SJSA1 (cell line): Measurements from ENCODE around the gene SS18L1. TPM values are rescaled to one million over a fixed set of nuclear protein-coding genes. Genes with fewer than 3 reads are reported as not detected.

Source experiments
- DNase-seq, 2 experiments: peaks; one replicate each; pipeline ENCODE4 v3.0.0-alpha.2; 2015 to 2020; ENCODE audit warnings: low spot score in 2 of 2, low read depth in 1 of 2
- H3K27ac ChIP-seq: fragments of 250-450 bp; sonication (Bioruptor Pico); 2 replicates; pipeline ENCODE4 v1.5.1; 2020; ENCODE audit warnings: mild to moderate bottlenecking, moderate library complexity
- H3K27me3 ChIP-seq: fragments of 250-450 bp; sonication (Bioruptor Pico); replicated peaks from 2 replicates; pipeline ENCODE4 v1.5.1; 2020; ENCODE audit warnings: mild to moderate bottlenecking, moderate library complexity
- H3K36me3 ChIP-seq: fragments of 250-450 bp; sonication (Bioruptor Pico); 2 replicates; pipeline ENCODE4 v1.5.1; 2020; ENCODE audit warnings: mild to moderate bottlenecking
- H3K4me1 ChIP-seq: fragments of 250-450 bp; sonication (Bioruptor Pico); replicated peaks from 2 replicates; pipeline ENCODE4 v1.6.1; 2021; ENCODE audit warnings: mild to moderate bottlenecking
- H3K4me3 ChIP-seq: fragments of 250-450 bp; sonication (Bioruptor Pico); 2 replicates; pipeline ENCODE4 v1.5.1; 2020; ENCODE audit warnings: mild to moderate bottlenecking
- H3K9me3 ChIP-seq: fragments of 250-450 bp; sonication (Bioruptor Pico); replicated peaks from 2 replicates; pipeline ENCODE4 v1.5.1; 2020; ENCODE audit warnings: mild to moderate bottlenecking
- total RNA-seq: library from RNA; depleted of rRNA; stranded (reverse); fragments of >200 nt; shearing (Covaris generic); gene quantifications from 2 replicates; pipeline ENCODE4 v1.2.3, GENCODE V29; 2014

The SS18L1 gene
- total RNA-seq, 1 experiment from 2014 or later, result 14.2 TPM

DNA sequence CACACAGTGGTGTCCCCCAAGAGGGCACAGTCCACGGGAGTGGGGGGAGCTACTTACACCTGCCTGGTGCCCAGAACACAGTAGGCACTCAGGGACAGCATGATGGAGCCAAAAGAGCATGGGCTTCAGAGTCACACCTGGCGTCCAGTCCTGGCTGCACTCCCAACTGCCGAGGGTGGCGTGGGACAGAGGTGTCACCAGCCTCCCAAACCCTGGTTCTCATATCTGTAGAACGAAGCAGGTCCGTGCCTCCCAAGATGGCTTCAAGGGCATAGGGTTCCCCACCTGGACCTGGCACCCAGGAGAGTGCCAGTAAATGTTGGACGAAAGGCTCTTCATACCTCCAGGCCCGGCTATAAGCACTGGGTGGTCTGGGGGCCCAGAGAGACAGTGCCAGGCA is 67.6 kb downstream of the SS18L1 start:
- Histone ChIP-seq H3K36me3 (no peaks in the 10 kb centered on the region; the same call in 1 of the 2 replicates), H3K4me1 (no peaks in the 10 kb centered on the region), H3K27ac (no peak overlapping the region), H3K4me3 (no peak overlapping the region), H3K9me3 (no peaks in the 10 kb centered on the region), H3K27me3 (peaks cover 53% of the 10 kb centered on the region)
- DNase-seq, result no peak

DNA sequence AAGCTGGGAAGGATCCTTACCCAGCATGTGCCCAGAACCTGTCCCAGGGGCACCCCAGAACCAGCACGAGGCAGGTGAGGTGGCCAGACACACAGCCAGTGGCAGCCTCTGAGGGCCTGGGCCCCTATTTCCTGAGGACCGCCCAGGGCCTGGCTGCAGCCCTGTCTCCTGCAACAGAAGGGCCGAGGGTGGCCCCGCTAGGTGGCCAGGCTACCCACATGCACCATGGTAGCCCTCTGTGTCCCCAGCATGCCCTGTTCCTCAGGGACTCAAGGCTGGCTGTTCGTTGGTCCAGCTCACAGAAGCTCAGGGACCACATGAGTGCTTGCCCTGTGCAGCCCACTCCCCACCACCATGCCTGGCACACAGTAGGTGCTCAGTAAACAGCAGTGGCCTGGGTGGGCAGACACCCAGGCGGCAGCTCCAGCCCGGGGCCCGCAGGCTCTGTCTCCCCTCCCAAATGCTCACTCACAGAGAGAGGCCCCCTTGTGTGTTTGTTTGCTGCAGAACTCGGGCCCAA is 68.3 kb downstream of the SS18L1 start:
- H3K4me3 ChIP-seq, result no peak overlapping the region
- H3K4me1 ChIP-seq, result no peaks in the 10 kb centered on the region
- H3K36me3 ChIP-seq, result no peaks in the 10 kb centered on the region
- H3K9me3 ChIP-seq, result no peaks in the 10 kb centered on the region
- no peak overlapping the region for H3K27ac ChIP-seq
- no peak for DNase-seq
- peaks cover 59% of the 10 kb centered on the region for H3K27me3 ChIP-seq

DNA sequence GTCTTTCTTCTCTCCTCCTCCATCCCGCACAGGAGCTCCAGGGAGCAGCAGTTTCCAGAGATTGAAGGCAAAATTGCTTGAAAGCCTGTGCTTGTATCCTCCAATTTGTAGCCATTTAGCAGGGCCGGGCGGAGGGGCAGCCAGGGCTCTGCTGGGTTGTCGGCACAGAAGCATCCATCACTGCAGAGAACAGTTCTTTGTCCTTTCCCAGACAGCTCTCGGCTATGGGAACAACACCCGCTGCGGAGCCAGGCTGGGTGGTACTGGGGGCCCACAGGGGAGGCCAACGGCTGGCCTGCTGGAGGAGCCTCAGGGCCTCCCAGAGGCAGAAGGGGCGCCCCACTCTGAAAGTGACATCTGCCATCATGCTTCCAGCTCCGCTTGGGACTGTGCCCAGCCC is 68.7 kb downstream of the SS18L1 start:
- no peaks in the 10 kb centered on the region for H3K9me3 ChIP-seq
- H3K27ac ChIP-seq, result no peak overlapping the region
- H3K27me3 ChIP-seq, result peaks cover 64% of the 10 kb centered on the region
- no peaks in the 10 kb centered on the region for H3K36me3 ChIP-seq
- no peaks in the 10 kb centered on the region for H3K4me1 ChIP-seq
- no peak for DNase-seq
- H3K4me3 ChIP-seq, result no peak overlapping the region

GRCh38 chr20:62214067-62214466 is 70.5 kb downstream of the SS18L1 start:
- DNase-seq, result no peak
- H3K9me3 ChIP-seq, result no peaks in the 10 kb centered on the region
- H3K4me3 ChIP-seq, result no peak overlapping the region
- H3K4me1 ChIP-seq, result no peaks in the 10 kb centered on the region
- H3K36me3 ChIP-seq, result no peaks in the 10 kb centered on the region
- peaks cover 81% of the 10 kb centered on the region for H3K27me3 ChIP-seq
- H3K27ac ChIP-seq, result no peak overlapping the region

- Histone ChIP-seq H3K4me1 (0 out of 2 replicates have a peak, but pooled peaks cover 5% of the 10 kb centered on the region), H3K36me3 (no peaks in the 10 kb centered on the region), H3K9me3 (no peaks in the 10 kb centered on the region), H3K4me3 (no peak overlapping the region), H3K27ac (no peak overlapping the region), H3K27me3 (peaks cover 77% of the 10 kb centered on the region)
- no peak for DNase-seq
Measured at GRCh38 chr20:62215020-62215990, 71.7 kb downstream of the SS18L1 start.

GRCh38 chr20:62215991-62216635 is 72.5 kb downstream of the SS18L1 start:
- Histone ChIP-seq H3K4me3 (no peak overlapping the region), H3K27ac (no peak overlapping the region), H3K9me3 (no peaks in the 10 kb centered on the region), H3K36me3 (no peaks in the 10 kb centered on the region), H3K4me1 (0 out of 2 replicates have a peak, but pooled peaks cover 5% of the 10 kb centered on the region), H3K27me3 (peaks cover 78% of the 10 kb centered on the region)
- no peak for DNase-seq

GRCh38 chr20:62216636-62217566 is 73.3 kb downstream of the SS18L1 start:
- no peak overlapping the region for H3K4me3 ChIP-seq
- H3K27me3 ChIP-seq, result peaks cover 78% of the 10 kb centered on the region
- H3K36me3 ChIP-seq, result no peaks in the 10 kb centered on the region
- no peak for DNase-seq
- H3K4me1 ChIP-seq, result 0 out of 2 replicates have a peak, but pooled peaks cover 5% of the 10 kb centered on the region
- H3K27ac ChIP-seq, result no peak overlapping the region
- H3K9me3 ChIP-seq, result no peaks in the 10 kb centered on the region

- Histone ChIP-seq H3K4me1 (0 out of 2 replicates have a peak, but pooled peaks cover 5% of the 10 kb centered on the region), H3K9me3 (no peaks in the 10 kb centered on the region), H3K27ac (no peak overlapping the region), H3K27me3 (peaks cover 85% of the 10 kb centered on the region), H3K36me3 (no peaks in the 10 kb centered on the region), H3K4me3 (no peak overlapping the region)
- no peak for DNase-seq
Measured at GRCh38 chr20:62217913-62218773, 74.6 kb downstream of the SS18L1 start.

DNA sequence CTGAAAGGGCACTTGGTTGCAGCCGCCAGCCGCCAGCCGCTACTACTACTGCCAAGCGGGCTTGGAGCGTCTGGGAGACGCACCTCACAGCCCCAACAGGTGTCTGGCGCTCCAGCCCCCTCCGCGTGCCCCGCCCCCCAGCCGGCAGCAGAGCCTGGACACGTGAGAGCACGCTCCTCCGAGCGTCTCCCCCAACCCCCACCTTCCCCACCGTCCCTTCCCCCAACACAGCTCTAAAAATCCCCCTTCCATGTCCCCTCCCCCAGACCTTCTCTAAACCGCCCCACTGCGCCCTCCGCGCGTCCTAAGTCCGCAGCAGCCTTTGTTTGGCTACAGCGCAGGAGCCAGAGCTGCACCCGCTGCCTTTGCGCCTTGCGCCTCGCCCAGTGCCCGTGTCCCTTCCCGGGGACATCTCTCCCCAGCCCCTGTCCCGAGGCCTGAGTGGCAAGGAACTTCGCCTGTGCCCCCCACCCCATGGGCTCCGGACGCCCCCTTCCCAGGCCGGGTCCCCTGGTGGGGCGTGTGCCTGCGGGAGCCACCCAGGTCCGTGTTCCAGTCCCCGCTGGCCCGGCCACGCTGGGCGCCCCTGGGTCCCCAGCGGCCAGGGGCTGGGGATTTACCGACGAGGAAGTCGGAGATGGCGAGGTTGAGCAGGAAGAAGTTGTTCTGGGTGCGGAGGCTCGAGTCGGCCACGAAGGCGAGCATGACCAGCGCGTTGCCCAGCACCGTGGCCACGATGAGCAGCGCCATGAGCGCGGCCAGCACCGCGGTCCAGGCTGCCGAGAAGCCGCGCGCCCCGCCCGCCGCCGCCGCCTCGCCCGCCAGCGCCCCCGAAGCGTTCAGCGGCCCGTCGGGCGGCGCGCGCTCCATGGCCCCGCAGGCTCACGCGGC is 75.8 kb downstream of the SS18L1 start:
- H3K27ac ChIP-seq, result no peak overlapping the region
- H3K4me1 ChIP-seq, result 0 out of 2 replicates have a peak, but pooled peaks cover 5% of the 10 kb centered on the region
- no peaks in the 10 kb centered on the region for H3K36me3 ChIP-seq
- H3K27me3 ChIP-seq, result peaks cover 87% of the 10 kb centered on the region
- no peak overlapping the region for H3K4me3 ChIP-seq
- DNase-seq, result no peak
- no peaks in the 10 kb centered on the region for H3K9me3 ChIP-seq

GRCh38 chr20:62219992-62220665 is 76.6 kb downstream of the SS18L1 start, which contains the start of gene HRH3:
HRH3 (minus strand) TSS chr20:62220278; CDS start chr20:62219970, 308 bp downstream.
- no peak for DNase-seq
- Histone ChIP-seq H3K4me1 (0 out of 2 replicates have a peak, but pooled peaks cover 5% of the 10 kb centered on the region), H3K27ac (no peak within 1 kb of the TSS), H3K36me3 (no peaks in the 10 kb centered on the region), H3K9me3 (no peaks in the 10 kb centered on the region), H3K4me3 (no peak within 1 kb of the TSS), H3K27me3 (peaks cover 87% of the 10 kb centered on the region)
